HG02943 (cell line): ENCODE results near the gene WBP1L.
"Not testable (repeated sequence)": the region's sequence is repeated elsewhere in the genome, so short reads cannot be mapped to it uniquely, and the experiment has no call there.

ENCODE experiments used
- ATAC-seq: cut with Tn5 transposase; IDR thresholded peaks from one replicate; pipeline ENCODE4 v1.9.1; 2021; ENCODE audit warnings: mild to moderate bottlenecking, low read depth, moderate library complexity; ENCODE audit not compliant: unreplicated experiment

WBP1L gene

GRCh38 chr10:102831322-102832071 lies 87.7 kb downstream of the WBP1L start:
- ATAC-seq: no peak

GRCh38 chr10:102832248-102832647 lies 88.5 kb downstream of the WBP1L start:
- no peak for ATAC-seq

- no peak for ATAC-seq
These were observed 89.2 kb downstream of the WBP1L start for GRCh38 chr10:102832987-102833386.

GRCh38 chr10:102834143-102834542 lies 90.4 kb downstream of the WBP1L start:
- no peak for ATAC-seq

- no peak for ATAC-seq
These were observed 91.3 kb downstream of the WBP1L start for GRCh38 chr10:102835007-102835482.

GRCh38 chr10:102837230-102837721 lies 93.5 kb downstream of the WBP1L start, which contains the start of gene CYP17A1:
Gene CYP17A1 (minus strand): TSS chr10:102837413. CDS start chr10:102837361, 52 bp downstream.
- ATAC-seq: no peak

GRCh38 chr10:102838276-102838927 lies 94.7 kb downstream of the WBP1L start:
- not testable (repeated sequence) for ATAC-seq

- no peak for ATAC-seq
These were observed 98.1 kb downstream of the WBP1L start for GRCh38 chr10:102841827-102842345.

- ATAC-seq: not testable (repeated sequence)
These were observed 99.4 kb downstream of the WBP1L start for GRCh38 chr10:102843139-102843538.

- not testable (repeated sequence) for ATAC-seq
These were observed 100.5 kb downstream of the WBP1L start for GRCh38 chr10:102844190-102844776.

GRCh38 chr10:102845352-102845902 lies 101.7 kb downstream of the WBP1L start:
- ATAC-seq: no peak

GRCh38 chr10:102850025-102850518 lies 106.3 kb downstream of the WBP1L start:
- ATAC-seq: no peak

GRCh38 chr10:102853237-102853636 lies 109.5 kb downstream of the WBP1L start:
- not testable (repeated sequence) for ATAC-seq

- not testable (repeated sequence) for ATAC-seq
These were observed 112.1 kb downstream of the WBP1L start for GRCh38 chr10:102855731-102856436.

- no peak for ATAC-seq
These were observed 113.1 kb downstream of the WBP1L start for GRCh38 chr10:102856758-102857424.

GRCh38 chr10:102859911-102860310 lies 116.2 kb downstream of the WBP1L start:
- ATAC-seq: no peak

- no peak for ATAC-seq
These were observed 119.9 kb downstream of the WBP1L start for GRCh38 chr10:102863660-102864059.

GRCh38 chr10:102865620-102866019 lies 121.9 kb downstream of the WBP1L start:
- ATAC-seq: no peak
